Right hindlimb (tissue), 1 donor: Measurements from ENCODE around the gene RNASE11.
"Not testable (repeated sequence)": the region's sequence is repeated elsewhere in the genome, so short reads cannot be mapped to it uniquely, and the experiment has no call there.

Experiments used
- DNase-seq: peaks from one replicate; pipeline ENCODE4 v3.0.0-alpha.2; 2018

The RNASE11 gene

DNA sequence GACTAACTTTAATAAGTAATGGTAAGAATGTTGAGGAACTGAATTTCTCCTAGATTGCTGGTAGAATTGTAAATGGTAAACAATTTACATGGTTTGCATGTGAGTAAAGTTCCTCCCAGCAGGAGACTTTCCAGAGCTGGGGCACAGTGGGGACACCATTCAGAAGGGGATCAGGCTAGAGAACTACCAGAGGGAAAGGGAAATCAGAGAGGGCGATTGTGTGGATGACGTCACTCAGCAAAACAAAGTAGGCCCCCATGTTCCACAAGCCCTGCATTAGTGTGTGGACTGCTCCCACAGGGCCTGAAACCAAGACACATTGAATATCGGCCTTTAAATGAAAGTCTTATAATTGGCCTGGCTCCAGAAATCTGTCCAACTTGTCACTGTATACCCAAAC is 9.5 kb downstream of the RNASE11 start:
- no peak for DNase-seq

DNA sequence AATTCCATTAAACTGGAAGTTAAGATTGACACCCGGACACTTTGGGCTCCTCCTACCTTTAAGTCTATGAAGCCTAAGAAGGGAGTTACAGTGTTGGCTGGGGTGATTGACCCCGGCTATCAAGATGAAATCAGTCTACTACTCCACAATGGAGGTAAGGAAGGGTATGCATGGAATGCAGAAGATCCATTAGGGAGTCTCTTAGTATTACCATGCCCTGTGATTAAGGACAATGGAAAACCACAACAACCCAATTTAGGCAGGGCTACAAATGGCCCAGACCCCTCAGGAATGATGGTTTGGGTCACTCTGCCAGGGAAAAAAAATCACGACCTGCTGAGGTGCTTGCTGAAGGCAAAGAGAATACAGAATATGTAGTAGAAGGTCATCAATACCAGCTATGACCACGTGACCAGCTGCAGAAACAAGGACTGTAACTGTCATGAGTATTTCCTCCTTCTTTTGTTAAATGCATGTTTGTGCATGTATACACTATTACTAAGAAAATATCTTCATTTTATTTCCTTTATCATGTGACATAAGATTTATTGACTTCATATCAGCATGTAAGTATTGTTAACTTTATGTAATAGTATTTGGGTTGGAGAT is 15.3 kb downstream of the RNASE11 start:
- not testable (repeated sequence) for DNase-seq

DNA sequence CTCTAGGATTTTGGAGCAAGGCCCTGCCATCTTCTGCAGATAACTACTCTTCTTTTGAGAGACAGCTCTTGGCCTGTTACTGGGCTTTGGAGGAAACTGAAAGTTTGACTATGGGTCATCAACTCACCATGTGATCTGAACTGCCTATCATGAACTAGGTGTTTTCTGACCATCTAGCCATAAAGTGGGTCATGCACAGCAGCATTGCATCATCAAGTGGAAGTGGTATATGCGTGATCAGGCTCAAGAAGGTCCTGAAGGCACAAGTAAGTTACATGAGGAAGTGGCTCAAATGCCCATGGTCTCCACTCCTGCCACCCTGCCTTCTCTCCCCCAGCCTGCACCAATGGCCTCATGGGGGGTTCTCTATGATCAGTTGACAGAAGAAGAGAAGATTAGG is 17.1 kb downstream of the RNASE11 start:
- not testable (repeated sequence) for DNase-seq

DNA sequence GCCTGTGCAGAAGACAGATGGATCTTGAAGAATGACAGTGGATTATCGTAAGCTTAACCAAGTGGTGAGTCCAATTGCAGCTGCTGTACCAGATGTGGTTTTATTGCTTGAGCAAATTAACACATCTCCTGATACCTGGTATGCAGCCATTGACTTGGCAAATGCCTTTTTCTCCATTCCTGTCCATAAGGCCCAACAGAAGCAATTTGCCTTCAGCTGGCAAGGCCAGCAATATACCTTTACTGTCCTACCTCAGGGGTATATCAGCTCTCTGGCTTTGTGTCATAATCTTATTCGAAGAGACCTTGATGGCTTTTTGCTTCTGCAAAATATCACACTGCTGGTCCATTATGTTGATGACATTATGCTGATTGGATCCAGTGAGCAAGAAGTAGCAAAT is 17.9 kb downstream of the RNASE11 start:
- not testable (repeated sequence) for DNase-seq

DNA sequence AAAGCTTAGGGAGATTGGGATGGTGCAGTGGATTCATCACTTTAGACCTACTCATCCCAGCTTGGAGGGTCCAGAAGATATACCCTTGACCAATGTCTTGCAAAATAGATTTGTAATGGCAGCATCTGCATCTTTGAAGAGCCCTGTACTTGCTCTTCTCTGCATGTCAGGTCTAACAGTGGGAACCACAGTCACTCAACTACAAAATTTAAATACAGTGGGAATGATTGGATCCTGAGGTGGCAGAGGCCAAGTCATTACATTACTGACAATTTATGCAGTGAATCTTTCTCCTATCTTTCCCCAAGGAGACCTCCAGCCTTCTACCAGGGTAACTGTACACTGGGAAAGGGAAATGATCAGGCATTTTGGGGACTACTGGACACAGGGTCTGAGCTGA is 18.7 kb downstream of the RNASE11 start:
- DNase-seq, result no peak

DNA sequence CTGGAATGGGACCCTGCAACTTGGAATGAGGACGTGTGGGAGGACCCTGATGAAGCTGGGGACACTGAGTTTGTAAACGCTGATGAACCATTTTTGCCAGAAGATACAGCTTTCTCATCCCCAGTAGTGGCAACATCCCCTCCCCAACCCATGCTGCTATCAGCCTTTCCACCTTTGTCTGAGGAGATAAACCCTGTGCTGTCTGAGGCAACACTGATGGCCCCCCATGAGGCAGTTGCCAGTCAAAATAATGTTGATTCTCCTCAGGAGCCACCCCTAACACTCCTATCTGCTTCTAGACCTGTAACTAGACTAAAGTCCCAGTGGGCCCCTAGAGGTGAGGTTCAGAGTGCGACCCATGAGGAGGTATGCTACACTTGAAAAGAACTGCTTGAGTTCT is 19.4 kb downstream of the RNASE11 start:
- DNase-seq, result no peak

DNA sequence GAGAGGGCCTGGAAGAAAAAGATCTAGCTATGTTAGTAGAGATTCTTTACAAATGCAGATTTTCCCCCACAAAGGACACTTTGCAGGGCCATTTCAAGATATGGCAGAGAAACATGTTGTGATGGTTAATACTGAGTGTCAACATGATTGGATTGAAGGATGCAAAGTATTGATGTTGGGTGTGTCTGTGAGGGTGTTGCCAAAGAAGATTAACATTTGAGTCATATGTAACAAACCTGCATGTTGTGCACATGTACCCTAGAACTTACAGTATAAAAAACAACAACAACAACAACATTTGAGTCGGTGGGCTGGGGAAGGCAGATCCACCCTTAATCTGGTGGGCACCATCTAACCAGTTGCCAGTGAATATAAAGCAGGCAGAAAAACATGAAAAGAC is 20.6 kb downstream of the RNASE11 start:
- DNase-seq, result not testable (repeated sequence)

DNA sequence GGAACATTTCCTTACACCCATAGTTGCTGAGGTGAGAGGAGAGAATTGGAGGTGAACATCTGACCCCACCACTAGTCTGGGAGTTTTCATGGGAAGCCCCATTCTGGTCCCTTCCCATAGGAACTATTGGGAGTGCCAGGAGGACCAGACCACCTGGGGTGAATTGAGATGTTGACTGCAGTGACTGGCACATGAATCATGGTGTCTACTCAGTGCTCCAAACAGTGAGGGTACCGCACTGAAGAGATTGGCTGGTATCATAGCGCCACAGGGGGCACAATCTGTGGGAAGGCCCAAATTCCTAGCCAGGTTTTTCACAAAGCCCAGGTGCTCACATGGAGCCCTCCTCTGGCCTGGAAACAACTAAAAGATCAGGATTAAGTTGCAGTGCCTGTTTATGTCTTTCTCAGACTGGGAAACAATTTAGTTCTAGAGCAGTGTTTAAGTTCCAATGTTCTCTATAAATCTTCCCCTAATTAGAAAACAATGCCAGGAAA is 23.3 kb downstream of the RNASE11 start:
- no peak for DNase-seq

DNA sequence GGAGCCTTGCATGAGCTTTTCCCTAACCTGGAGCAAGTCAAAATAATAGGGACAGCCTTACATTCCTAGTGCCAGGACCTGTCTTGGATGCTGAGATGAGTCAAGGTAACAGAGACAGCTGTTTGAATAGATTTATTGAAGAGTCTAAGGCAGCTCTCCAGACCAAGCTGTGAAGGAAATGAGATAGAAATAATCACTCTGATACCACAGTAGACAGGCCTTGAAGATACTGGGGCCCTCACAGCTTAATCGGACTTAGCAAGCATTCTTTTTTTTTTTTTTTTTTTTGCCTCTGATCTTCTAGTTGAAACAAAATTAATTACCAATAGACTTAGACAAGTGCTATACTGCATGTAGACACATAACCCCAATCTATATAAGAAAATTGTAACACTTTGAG is 23.8 kb downstream of the RNASE11 start:
- no peak for DNase-seq

DNA sequence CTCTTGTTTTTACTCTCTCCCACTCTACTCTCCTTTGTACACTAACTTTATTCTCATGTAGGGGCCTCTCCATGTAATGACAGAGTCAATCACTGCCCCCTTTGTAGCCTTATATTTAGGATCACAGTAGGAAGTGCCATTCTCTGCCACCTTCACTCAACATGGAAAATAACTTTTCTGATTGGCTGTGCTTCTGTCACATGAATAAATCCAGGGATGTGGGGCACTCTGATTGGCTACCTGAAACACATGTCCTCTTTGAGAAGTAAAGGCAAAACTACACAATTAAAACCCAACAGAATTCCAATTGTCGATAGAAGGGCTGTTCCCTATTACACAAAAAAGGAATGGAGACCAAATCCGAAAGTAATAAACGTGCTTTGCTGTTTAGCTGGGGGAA is 26.8 kb downstream of the RNASE11 start, which contains the start of gene RNASE9:
Gene RNASE9 (minus strand): TSS at position 87 of the 400 bp plus-strand sequence.
- no peak for DNase-seq

DNA sequence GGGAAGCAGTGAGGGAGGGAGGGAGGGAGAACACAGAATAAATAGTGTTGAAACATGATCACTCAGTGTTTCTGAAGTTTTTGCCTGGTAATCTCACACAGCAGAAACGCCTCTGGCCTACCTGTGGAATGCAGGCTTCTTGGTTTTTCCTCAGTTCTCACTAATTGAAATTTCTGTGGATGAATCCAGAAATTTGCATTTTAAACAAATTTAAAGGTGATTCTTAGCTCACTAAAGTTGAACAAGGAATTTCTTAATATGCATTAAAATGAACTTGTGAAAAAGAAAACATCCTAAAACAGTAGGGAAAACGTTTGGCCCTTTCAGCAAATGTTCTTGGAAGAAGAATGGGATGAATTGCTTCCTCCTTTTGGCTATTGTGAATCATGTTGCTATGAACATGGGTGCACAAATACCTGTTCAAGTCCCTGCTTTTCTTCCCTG is 28.3 kb downstream of the RNASE11 start:
- DNase-seq, result no peak

DNA sequence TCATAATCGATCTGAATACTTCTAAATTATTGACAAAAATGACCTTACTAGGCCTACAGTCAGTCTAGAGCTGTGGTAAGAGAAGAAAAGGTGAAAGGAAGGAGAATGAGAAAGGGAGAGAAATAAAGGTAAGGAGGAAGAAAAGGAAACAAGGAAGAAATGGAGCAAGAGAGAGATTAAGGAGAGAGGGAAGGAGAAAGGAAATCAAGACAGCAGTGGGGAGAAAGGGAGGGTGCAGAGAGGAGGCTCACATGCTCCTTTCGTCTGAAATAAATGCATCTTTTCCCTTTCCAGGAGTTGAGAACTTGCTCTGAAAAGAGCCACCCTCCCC is 30.6 kb downstream of the RNASE11 start:
- DNase-seq, result no peak

DNA sequence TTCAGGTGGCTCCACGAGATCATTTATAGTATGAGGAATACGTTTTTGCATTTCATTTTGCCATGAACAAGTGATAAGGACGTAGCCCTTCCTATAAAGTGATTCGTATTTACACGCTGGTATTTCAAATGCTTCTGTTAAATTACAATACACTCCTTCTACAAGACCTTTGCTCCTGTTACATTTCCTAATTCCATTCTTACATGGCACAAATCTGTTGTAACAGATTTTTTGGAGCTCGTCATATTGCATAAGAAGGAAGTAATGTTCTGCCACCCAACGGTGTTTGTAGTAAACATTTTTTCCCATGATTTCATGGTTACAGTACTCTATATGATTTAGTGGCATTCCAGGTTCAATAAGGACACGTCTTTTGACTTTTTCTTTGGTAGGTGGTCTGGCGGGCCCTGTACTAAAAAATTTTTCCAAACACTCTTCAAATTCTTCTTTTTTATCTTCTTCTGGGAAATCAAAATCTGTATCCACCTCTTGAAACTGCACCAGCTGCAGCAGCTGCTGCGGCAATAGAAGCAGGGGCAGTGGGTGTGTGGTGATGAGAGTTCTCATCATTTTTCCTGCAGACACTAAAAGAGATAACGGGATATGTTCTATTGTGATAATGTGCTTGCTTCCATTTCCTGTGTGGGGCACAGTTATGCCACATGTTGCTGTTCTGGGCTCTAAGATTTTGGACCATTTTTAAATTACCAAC is 31.1 kb downstream of the RNASE11 start:
- DNase-seq, result no peak

DNA sequence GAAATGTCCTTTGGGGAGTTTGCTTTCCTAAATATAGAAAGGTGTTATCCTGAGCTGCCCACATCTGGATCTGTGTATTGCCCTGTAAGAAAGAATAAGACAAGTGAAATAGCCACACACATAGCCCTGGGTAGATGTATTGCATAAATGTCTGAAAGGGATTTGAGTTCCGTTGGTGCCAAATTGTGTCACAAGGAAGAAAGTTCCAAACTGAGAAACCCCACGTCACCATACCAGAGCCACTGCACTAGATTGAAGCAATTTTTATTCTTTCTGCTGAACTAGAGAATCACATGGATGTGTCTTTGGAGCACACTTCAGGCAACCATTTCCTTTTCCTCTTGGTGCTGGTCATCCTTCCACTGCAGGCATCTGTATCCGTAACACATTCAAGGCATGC is 32.0 kb downstream of the RNASE11 start:
- DNase-seq, result no peak

DNA sequence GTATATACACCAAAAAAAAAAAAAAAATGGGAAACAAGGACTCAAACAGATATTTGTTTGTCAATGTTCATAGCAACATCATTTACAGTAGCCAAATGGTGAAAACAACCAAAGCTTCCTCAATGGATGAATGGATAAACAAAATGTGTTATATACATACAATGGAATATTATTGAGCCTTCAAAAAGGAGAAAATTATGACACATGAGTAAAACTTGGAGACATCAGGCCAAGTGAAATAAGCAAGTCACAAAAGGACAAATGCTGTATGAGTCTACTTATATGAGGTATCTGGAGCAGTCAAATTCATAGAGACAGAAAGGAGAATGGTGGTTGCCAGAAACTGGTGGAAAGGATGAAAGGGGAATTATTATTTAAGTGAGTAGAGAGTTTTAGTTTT is 34.8 kb downstream of the RNASE11 start:
- no peak for DNase-seq

DNA sequence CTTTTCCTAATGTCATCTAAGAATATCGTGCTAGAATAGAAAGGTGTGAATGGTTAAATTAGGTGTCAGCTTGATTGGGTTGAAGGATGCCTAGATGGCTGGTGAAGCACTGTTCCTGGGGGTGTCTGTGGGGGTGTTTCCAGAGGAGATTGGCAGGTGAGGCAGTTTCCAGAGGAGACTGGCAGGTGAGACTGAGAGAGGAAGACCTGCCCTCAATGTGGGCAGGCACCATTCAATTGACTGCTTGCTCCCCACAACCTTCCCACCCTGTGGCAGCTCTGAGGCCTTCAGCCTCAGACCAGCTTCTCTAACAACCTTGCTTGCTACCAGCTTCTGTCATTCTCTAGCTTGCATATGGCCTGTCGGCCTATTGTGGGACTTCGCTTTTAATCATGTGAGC is 36.2 kb downstream of the RNASE11 start:
- no peak for DNase-seq

DNA sequence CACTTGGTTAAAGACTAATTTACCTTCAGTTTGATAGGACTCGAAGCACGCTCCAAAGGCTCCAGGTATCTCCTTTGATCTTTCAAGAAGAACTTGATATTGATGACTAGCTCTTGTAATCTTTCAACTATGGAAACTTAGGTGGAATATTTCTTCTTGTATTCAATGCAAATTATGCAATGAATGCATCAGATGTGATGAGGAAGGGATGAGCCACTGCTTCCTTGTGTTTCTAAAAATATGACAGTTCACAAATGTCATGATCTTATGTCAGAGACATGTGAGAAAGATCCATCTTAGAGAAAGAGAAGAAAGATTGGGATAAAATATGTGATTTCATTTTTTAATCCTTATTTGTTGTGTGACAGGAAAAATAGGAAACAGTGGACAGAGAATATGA is 36.9 kb downstream of the RNASE11 start:
- no peak for DNase-seq

DNA sequence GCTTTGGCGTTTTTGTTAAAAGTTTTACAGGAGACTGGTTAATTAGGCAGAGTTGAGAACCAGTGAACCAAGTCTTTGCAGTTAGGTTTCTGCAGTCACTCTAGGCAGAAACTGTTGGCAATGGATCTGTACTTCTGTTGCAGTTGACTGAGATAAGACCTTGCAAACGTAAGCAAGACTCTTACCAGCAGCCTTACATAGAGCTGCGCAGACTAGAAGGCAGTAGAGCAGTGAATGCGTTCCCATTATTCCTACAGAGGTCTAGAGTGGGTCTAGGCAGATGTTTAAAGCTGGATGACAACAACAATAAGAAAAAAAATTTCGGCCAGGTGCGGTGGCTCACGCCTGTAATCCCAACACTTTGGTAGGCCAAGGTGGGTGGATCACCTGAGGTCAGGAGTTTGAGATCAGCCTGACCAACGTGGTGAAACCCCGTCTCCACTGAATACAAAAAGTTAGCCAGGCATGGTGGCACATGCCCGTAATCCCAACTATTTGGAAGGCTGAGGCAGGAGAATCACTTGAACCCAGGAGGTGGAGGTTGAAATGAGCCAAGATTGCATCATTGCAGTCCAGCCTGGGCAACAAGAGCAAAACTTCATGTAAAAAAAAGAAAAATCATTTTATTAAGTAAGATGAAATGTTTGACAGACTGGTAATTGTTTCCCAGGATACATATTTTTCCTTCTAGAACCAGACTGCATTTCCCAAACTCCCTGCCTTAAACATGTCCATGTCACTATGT is 39.2 kb downstream of the RNASE11 start:
- DNase-seq, result no peak

DNA sequence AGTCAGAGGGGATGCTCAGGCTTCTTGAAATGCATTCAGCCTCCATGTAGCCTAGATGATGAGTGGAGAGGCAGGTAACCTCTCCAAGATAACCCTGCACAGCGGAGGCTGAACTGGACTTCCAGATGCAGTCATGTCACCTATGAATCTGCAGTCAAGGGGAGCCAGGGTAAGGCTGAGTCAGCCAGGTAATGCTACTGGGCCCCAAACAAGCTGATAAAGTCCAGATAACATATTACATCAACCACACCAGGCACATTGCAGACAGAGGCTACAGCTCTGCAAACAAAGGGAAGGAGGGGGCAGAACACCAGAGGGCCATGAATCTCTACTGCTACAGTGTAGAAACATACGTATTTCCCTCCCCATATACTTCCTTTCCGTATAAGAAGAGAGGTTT is 40.9 kb downstream of the RNASE11 start:
- no peak for DNase-seq

DNA sequence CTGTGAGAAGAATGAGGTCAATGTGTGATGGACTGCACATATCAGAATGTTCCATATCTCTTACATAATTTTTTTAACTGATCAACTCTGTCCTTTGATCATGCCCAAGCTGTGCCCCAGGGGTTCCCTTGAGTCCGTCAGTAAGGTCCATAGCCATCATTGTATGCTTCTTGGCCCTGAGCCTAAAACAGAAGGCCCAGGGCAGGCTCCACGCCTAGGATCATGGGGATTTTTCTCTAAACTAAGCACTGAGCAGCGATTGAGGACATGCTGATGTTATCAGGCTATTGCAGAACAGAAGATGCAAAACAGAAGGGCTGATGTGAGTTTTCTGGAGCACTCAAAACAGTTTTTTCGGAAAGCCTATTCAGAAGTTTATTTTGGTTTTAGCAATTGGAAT is 47.9 kb downstream of the RNASE11 start:
- no peak for DNase-seq
